CD4-positive, alpha-beta T cell treated with Interleukin-6 at 100 ng/mL for 8 hours (primary cell): ENCODE results near the gene UQCR10.
"Not testable (repeated sequence)": the region's sequence is repeated elsewhere in the genome, so short reads cannot be mapped to it uniquely, and the experiment has no call there.

Experiments
- DNase-seq: peaks from one replicate; pipeline ENCODE4 v3.0.0-alpha.2; 2020; ENCODE audit warnings: mixed read lengths, low spot score

UQCR10 gene

GRCh38 chr22:29737251-29738117 is 29.7 kb upstream of the UQCR10 start:
- no peak for DNase-seq

- DNase-seq, result no peak
Measured at GRCh38 chr22:29738118-29738815, 28.9 kb upstream of the UQCR10 start.

GRCh38 chr22:29739346-29739875 is 27.8 kb upstream of the UQCR10 start:
- no peak for DNase-seq

- no peak for DNase-seq
Measured at GRCh38 chr22:29740216-29740615, 27.0 kb upstream of the UQCR10 start.

- no peak for DNase-seq
Measured at GRCh38 chr22:29741926-29742325, 25.2 kb upstream of the UQCR10 start.

GRCh38 chr22:29742326-29742725 is 24.8 kb upstream of the UQCR10 start:
- no peak for DNase-seq

- no peak for DNase-seq
Measured at GRCh38 chr22:29744902-29745301, 22.3 kb upstream of the UQCR10 start.

- DNase-seq, result no peak
Measured at GRCh38 chr22:29747832-29748231, 19.3 kb upstream of the UQCR10 start.

- no peak for DNase-seq
Measured at GRCh38 chr22:29748248-29748893, 18.8 kb upstream of the UQCR10 start.

GRCh38 chr22:29750029-29750428 is 17.1 kb upstream of the UQCR10 start:
- DNase-seq, result no peak

GRCh38 chr22:29750559-29751538 is 16.3 kb upstream of the UQCR10 start:
- peak; percentile 18 for DNase-seq

GRCh38 chr22:29751669-29752068 is 15.5 kb upstream of the UQCR10 start:
- DNase-seq, result no peak

- no peak for DNase-seq
Measured at GRCh38 chr22:29753808-29754657, 13.1 kb upstream of the UQCR10 start.

GRCh38 chr22:29754658-29755395 is 12.3 kb upstream of the UQCR10 start:
- DNase-seq, result not testable (repeated sequence)

- no peak for DNase-seq
Measured at GRCh38 chr22:29755889-29756288, 11.3 kb upstream of the UQCR10 start.

- no peak for DNase-seq
Measured at GRCh38 chr22:29756341-29756740, 10.8 kb upstream of the UQCR10 start.

GRCh38 chr22:29757096-29757495 is 10.1 kb upstream of the UQCR10 start:
- DNase-seq, result no peak

- DNase-seq, result no peak
Measured at GRCh38 chr22:29758068-29758622, 9.0 kb upstream of the UQCR10 start.

- no peak for DNase-seq
Measured at GRCh38 chr22:29758959-29759358, 8.2 kb upstream of the UQCR10 start.
